Amniotic epithelial cell (primary cell): ENCODE results near the gene ECSCR.
A peak's percentile ranks its signal among the peaks of the same experiment; 100 is the strongest.
"Not testable (repeated sequence)": the region's sequence is repeated elsewhere in the genome, so short reads cannot be mapped to it uniquely, and the experiment has no call there.

Experiments used
- DNase-seq: peaks from one replicate; pipeline ENCODE4 v3.0.0-alpha.2; 2010; ENCODE audit warnings: low read depth

ECSCR gene

GRCh38 chr5:139413963-139414362 is 48.6 kb downstream of the ECSCR start:
- DNase-seq: no peak

- no peak for DNase-seq
Observed at GRCh38 chr5:139413153-139413552, 49.4 kb downstream of the ECSCR start.

GRCh38 chr5:139410993-139411828 is 51.3 kb downstream of the ECSCR start:
- DNase-seq: no peak

GRCh38 chr5:139410121-139410992 is 52.2 kb downstream of the ECSCR start:
- DNase-seq: no peak

- not testable (repeated sequence) for DNase-seq
Observed at GRCh38 chr5:139409116-139409515, 53.4 kb downstream of the ECSCR start.

GRCh38 chr5:139408191-139408590 is 54.4 kb downstream of the ECSCR start:
- DNase-seq: no peak

GRCh38 chr5:139407517-139407916 is 55.0 kb downstream of the ECSCR start:
- DNase-seq: no peak

GRCh38 chr5:139406963-139407362 is 55.6 kb downstream of the ECSCR start:
- no peak for DNase-seq

GRCh38 chr5:139404484-139404840 is 58.1 kb downstream of the ECSCR start:
- DNase-seq: no peak

- DNase-seq: peak; percentile 95
Observed at GRCh38 chr5:139403787-139404483, 58.6 kb downstream of the ECSCR start, which contains the start of gene SPATA24. SPATA24 (minus strand) TSS chr5:139404089; CDS start chr5:139404060, 29 bp downstream.

- DNase-seq: no peak
Observed at GRCh38 chr5:139403418-139403786, 59.1 kb downstream of the ECSCR start.

GRCh38 chr5:139402561-139403158 is 59.9 kb downstream of the ECSCR start:
- peak; percentile 35 for DNase-seq

GRCh38 chr5:139401546-139401945 is 61.0 kb downstream of the ECSCR start:
- no peak for DNase-seq

- DNase-seq: no peak
Observed at GRCh38 chr5:139399501-139400121, 62.9 kb downstream of the ECSCR start.
